Thoracic aorta (tissue), 2 donors: ENCODE results near the gene NFS1. TPM values are rescaled to one million over a fixed set of nuclear protein-coding genes. Genes with fewer than 3 reads are reported as not detected.
"Not testable (repeated sequence)": the region's sequence is repeated elsewhere in the genome, so short reads cannot be mapped to it uniquely, and the experiment has no call there.

Source experiments
- ATAC-seq: fragments of 150-250 bp; one replicate; pipeline ENCODE4 v1.8.0; 2017; ENCODE audit warnings: low read depth; ENCODE audit not compliant: insufficient number of reproducible peaks, low FRiP score
- DNase-seq: peaks from one replicate; pipeline ENCODE4 v3.0.0-alpha.2; 2020; ENCODE audit warnings: low spot score
- H3K27ac ChIP-seq, 2 donors: fragments of 200-600 bp; sonication (generic); 1 replicate in 1 of 2; 2 replicates in 1 of 2; pipeline ENCODE4 v1.5.1; 2016; ENCODE audit warnings: mild to moderate bottlenecking in 2 of 2, moderate library complexity in 2 of 2
- H3K27me3 ChIP-seq: fragments of 200-600 bp; sonication (generic); replicated peaks from 2 replicates; pipeline ENCODE4 v1.6.0; 2016; ENCODE audit warnings: mild to moderate bottlenecking; ENCODE audit not compliant: insufficient read depth
- H3K36me3 ChIP-seq: fragments of 200-600 bp; sonication (generic); one replicate; pipeline ENCODE4 v1.5.1; 2016
- H3K4me1 ChIP-seq, 2 donors: fragments of 200-600 bp; sonication (generic); 1 replicate in 1 of 2; 2 replicates in 1 of 2; pipeline versions ENCODE4 v1.5.1 to v1.6.0; 2016; ENCODE audit warnings: low read depth in 2 of 2, mild to moderate bottlenecking in 1 of 2; ENCODE audit not compliant: control insufficient read depth in 1 of 2
- H3K4me3 ChIP-seq: fragments of 200-600 bp; sonication (generic); 2 replicates; pipeline ENCODE4 v1.5.1; 2016; ENCODE audit warnings: mild to moderate bottlenecking
- H3K9me3 ChIP-seq: fragments of 200-600 bp; sonication (generic); 2 replicates; pipeline ENCODE4 v1.5.1; 2016
- CTCF ChIP-seq: fragments of 200-600 bp; sonication (generic); IDR thresholded peaks from one replicate; pipeline ENCODE4 v1.5.1; 2019; ENCODE audit warnings: antibody characterized with exemption
- total RNA-seq, 2 donors: library from RNA; depleted of rRNA; stranded (reverse); fragments of >200 nt; gene quantifications; one replicate each; pipeline versions ENCODE4 v1.1.0 to v1.2.3, GENCODE V29; 2016

NFS1 gene
- total RNA-seq, 2 donors from 2014 or later = 11.5 to 19.4 TPM

GRCh38 chr20:35690265-35690664 lies 8.9 kb downstream of the NFS1 start:
- Histone ChIP-seq H3K36me3 (peaks cover 49% of the 10 kb centered on the region), H3K4me1 (no peaks in the 10 kb centered on the region), H3K4me3 (no peak overlapping the region), H3K27me3 (no peaks in the 10 kb centered on the region), H3K9me3 (no peaks in the 10 kb centered on the region), H3K27ac (no peak overlapping the region)
- no peak for TF ChIP-seq CTCF
- ATAC-seq = no peak
- no peak for DNase-seq

- H3K27ac ChIP-seq, H3K9me3 ChIP-seq, H3K27me3 ChIP-seq, H3K4me3 ChIP-seq, H3K4me1 ChIP-seq, DNase-seq, ATAC-seq: not testable (repeated sequence)
- peaks cover 34% of the 10 kb centered on the region for H3K36me3 ChIP-seq
Observed at GRCh38 chr20:35686872-35687271, 12.3 kb downstream of the NFS1 start.

GRCh38 chr20:35685368-35685767 lies 13.8 kb downstream of the NFS1 start:
- not testable (repeated sequence) for H3K9me3 ChIP-seq, H3K4me3 ChIP-seq
- peaks cover 35% of the 10 kb centered on the region for H3K36me3 ChIP-seq

DNA sequence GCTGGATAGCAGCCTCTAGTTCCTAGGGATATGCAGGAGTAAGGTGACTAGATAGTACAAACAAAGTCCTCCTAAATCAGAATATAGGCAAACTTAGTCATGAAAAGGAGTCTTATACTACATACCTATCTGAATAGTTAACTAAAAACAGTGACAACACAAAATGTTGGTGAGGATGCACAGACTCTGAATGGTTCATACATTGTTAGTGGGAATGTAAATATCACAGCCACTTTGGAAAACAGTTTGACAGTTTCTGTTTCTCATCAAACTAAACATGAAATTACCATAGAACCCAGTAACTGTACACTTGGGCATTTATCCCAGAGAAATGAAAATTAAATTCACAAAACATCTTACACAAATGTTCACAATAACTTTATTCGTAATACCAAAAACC lies 17.2 kb downstream of the NFS1 start:
- peaks cover 8% of the 10 kb centered on the region for H3K36me3 ChIP-seq
- H3K27me3 ChIP-seq = no peaks in the 10 kb centered on the region
- no peak for DNase-seq
- TF ChIP-seq CTCF = no peak
- H3K9me3 ChIP-seq = no peaks in the 10 kb centered on the region
- no peaks in the 10 kb centered on the region for H3K4me1 ChIP-seq
- ATAC-seq = no peak
- H3K4me3 ChIP-seq = no peak overlapping the region
- no peak overlapping the region for H3K27ac ChIP-seq

More at GRCh38 chr20:35685368-35685767, 13.8 kb downstream of the NFS1 start:
- ATAC-seq, DNase-seq, H3K27me3 ChIP-seq, H3K4me1 ChIP-seq, H3K27ac ChIP-seq: not testable (repeated sequence)

DNA sequence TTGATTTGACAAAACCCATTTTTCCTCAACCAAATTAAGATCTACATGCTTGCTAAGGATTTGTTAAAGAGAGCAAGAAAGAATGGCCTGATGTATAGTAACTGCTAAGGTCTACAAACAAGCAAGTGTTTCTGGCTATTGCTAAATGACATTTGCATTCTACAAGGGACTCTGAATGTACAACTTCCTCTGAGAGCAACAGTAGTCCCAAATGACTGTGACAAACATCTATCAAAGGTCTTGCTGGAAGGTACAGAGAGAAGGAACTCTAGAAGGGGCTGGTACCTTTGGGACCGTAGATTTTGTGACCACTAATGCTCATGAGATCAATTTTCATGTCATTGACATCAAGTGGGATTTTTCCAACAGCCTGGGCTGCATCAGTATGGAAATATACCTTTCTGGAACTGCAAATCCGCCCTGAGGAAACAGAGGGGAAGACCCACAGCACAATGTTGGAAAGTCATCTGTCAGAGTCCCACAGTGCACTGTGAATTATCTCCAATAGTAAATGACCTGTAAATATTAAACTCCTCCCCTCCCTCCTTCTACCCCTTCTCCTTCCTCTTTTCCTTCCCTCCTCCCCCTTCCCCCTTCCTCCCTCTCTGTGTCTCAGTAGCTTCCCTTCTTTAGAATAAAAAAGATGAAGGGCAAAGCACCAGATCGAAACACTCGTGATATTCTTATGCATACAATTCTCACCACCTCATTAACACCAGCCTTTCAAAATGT lies 18.5 kb downstream of the NFS1 start:
- Histone ChIP-seq H3K4me3 (no peak overlapping the region), H3K36me3 (peaks cover 9% of the 10 kb centered on the region), H3K27me3 (no peaks in the 10 kb centered on the region), H3K4me1 (no peaks in the 10 kb centered on the region), H3K9me3 (no peaks in the 10 kb centered on the region), H3K27ac (no peak overlapping the region)
- no peak for TF ChIP-seq CTCF
- no peak for ATAC-seq
- no peak for DNase-seq

DNA sequence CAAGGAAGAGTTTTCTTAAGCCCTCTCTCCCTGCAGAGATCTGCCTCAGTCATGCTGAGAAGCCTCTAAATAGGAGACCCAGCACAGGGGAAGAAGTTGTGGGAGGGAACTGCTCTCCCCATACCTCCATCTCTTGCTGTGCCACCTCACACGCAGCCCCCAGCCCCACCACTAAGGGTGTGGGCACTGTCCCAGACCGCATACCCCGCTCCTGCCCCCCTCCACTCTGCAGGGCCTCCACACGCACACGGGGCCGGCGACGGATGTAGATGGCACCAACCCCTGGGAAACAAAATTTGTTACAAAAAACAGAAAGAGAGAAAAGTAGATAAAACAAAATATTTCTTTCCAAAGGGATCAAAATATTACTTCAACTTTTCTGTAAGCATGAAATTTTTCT lies 24.2 kb downstream of the NFS1 start:
- H3K27me3 ChIP-seq = no peaks in the 10 kb centered on the region
- H3K4me1 ChIP-seq = no peaks in the 10 kb centered on the region
- no peak overlapping the region for H3K27ac ChIP-seq
- peaks cover 42% of the 10 kb centered on the region for H3K36me3 ChIP-seq
- no peak for TF ChIP-seq CTCF
- no peaks in the 10 kb centered on the region for H3K9me3 ChIP-seq
- no peak for DNase-seq
- ATAC-seq = no peak
- H3K4me3 ChIP-seq = no peak overlapping the region
